PC-3 (cell line): ENCODE results near the gene MMP11. TPM values are rescaled to one million over a fixed set of nuclear protein-coding genes. Genes with fewer than 3 reads are reported as not detected.

ENCODE experiments used
- ATAC-seq: fragments of 200-7000 bp; cut with Tn5 transposase; 2 replicates; pipeline ENCODE4 v1.9.1; 2020; ENCODE audit warnings: mild to moderate bottlenecking, moderate library complexity
- BruUV-seq: library from RNA; stranded (reverse); fragments of 400-500 nt; replicated peaks from 2 replicates; lab custom pipeline; 2021; lab: Mats Ljungman, UMichigan
- CTCF ChIA-PET: fragments of 300-600 bp; sonication (Branson Sonifier 250); formaldehyde crosslinking; loops from one replicate; lab custom pipeline; 2022; ENCODE audit warnings: antibody characterized with exemption; lab: Charles Lee
- POLR2A ChIA-PET: fragments of 300-600 bp; sonication (Branson Sonifier 250); formaldehyde crosslinking; loops from one replicate; lab custom pipeline; 2022; ENCODE audit warnings: antibody characterized with exemption; ENCODE audit not compliant: unreplicated experiment; lab: Charles Lee
- DNase-seq: peaks from one replicate; pipeline ENCODE4 v3.0.0-alpha.2; 2015
- H2AFZ ChIP-seq: fragments of 300-600 bp; sonication (generic); 2 replicates; pipeline ENCODE4 v1.6.0; 2016; ENCODE audit warnings: antibody characterized with exemption, low read length
- H3F3A ChIP-seq: fragments of 300-600 bp; sonication (generic); one replicate; pipeline ENCODE4 v1.6.0; 2017; ENCODE audit warnings: antibody characterized with exemption, low read length, control low read depth, mild to moderate bottlenecking; ENCODE audit not compliant: unreplicated experiment
- H3K27ac ChIP-seq: fragments of 300-600 bp; sonication (generic); 2 replicates; pipeline ENCODE4 v1.5.1; 2016; ENCODE audit warnings: mild to moderate bottlenecking, low read length
- H3K27me3 ChIP-seq: fragments of 300-600 bp; sonication (generic); 2 replicates; pipeline ENCODE4 v1.6.1; 2016; ENCODE audit warnings: low read length, mixed read lengths
- H3K36me3 ChIP-seq: fragments of 300-600 bp; sonication (generic); 2 replicates; pipeline ENCODE4 v1.6.1; 2016; ENCODE audit warnings: low read depth, mixed run types, low read length, mixed read lengths
- H3K4me1 ChIP-seq: fragments of 300-600 bp; sonication (generic); 2 replicates; pipeline ENCODE4 v1.5.1; 2016; ENCODE audit warnings: low read length; ENCODE audit not compliant: insufficient read depth
- H3K4me2 ChIP-seq: fragments of 300-600 bp; sonication (generic); 2 replicates; pipeline ENCODE4 v1.6.0; 2016; ENCODE audit warnings: low read length
- H3K4me3 ChIP-seq: fragments of 300-600 bp; sonication (generic); 2 replicates; pipeline ENCODE4 v1.5.1; 2016; ENCODE audit warnings: mild to moderate bottlenecking, low read length, mixed read lengths
- H3K79me2 ChIP-seq: fragments of 300-600 bp; sonication (generic); 2 replicates; pipeline ENCODE4 v1.6.1; 2017; ENCODE audit warnings: low read length, mixed read lengths
- H3K9ac ChIP-seq: fragments of 300-600 bp; sonication (generic); 2 replicates; pipeline ENCODE4 v1.6.0; 2016; ENCODE audit warnings: mild to moderate bottlenecking, low read length
- H3K9me2 ChIP-seq: fragments of 300-600 bp; sonication (generic); replicated peaks from 2 replicates; pipeline ENCODE4 v1.6.1; 2016; ENCODE audit warnings: mixed run types, low read length, mixed read lengths
- H3K9me3 ChIP-seq: fragments of 300-600 bp; sonication (generic); 2 replicates; pipeline ENCODE4 v1.6.1; 2016; ENCODE audit warnings: low read length, mixed read lengths
- H4K20me1 ChIP-seq: fragments of 300-600 bp; sonication (generic); 2 replicates; pipeline ENCODE4 v1.6.1; 2016; ENCODE audit warnings: low read length, mixed read lengths
- EZH2 ChIP-seq: fragments of 300-600 bp; sonication (generic); IDR thresholded peaks from one replicate; pipeline ENCODE4 v1.6.1; 2017; ENCODE audit warnings: antibody characterized with exemption, mild to moderate bottlenecking, low read length; ENCODE audit not compliant: unreplicated experiment
- EZH2phosphoT487 ChIP-seq: fragments of 300-600 bp; sonication (generic); IDR thresholded peaks from 2 replicates; pipeline ENCODE4 v1.6.1; 2018; ENCODE audit warnings: mild to moderate bottlenecking, antibody characterized with exemption, low read length, borderline replicate concordance
- intact Hi-C: fragments of 100-400 bp; cut with micrococcal nuclease; formaldehyde crosslinking; loops from 2 replicates; pipeline ENCODE4 v1.9.0; 2023
- total RNA-seq: library from RNA; depleted of rRNA; stranded (reverse); fragments of >200 nt; gene quantifications from 2 replicates; pipeline ENCODE4 v1.2.3, GENCODE V29; 2014
- TF ChIP-seq, protein P1 (sequence below): fragments of 300-600 bp; sonication (generic); conservative IDR thresholded peaks from 2 replicates; pipeline ENCODE4 v1.5.1; 2017; ENCODE audit warnings: antibody characterized with exemption, low read depth, mild to moderate bottlenecking, low read length

MMP11 gene
- total RNA-seq, 1 experiment from 2014 or later, result 2.4 TPM

DNA sequence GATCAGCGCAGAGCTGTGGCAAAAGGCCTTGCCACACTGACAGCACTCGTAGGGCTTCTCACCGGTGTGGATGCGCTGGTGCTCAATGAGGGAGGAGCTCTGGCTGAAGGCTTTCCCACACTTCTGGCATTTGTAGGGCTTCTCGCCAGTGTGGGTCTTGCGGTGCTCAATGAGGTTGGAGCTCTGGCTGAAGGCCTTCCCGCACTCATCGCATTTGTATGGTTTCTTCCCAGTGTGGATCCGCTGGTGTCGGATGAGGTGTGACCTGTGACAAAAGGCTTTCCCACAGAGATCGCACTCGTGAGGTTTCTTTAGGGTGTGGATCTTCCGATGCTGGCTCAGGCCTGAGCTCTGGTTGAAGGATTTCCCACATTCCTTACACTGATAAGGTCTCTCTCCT, 28.6 kb upstream of the MMP11 start:
- H3K27me3 ChIP-seq, result no peaks in the 10 kb centered on the region
- TF ChIP-seq EZH2phosphoT487, result no peak
- no peak for TF ChIP-seq EZH2
- TF ChIP-seq, protein P1, sequence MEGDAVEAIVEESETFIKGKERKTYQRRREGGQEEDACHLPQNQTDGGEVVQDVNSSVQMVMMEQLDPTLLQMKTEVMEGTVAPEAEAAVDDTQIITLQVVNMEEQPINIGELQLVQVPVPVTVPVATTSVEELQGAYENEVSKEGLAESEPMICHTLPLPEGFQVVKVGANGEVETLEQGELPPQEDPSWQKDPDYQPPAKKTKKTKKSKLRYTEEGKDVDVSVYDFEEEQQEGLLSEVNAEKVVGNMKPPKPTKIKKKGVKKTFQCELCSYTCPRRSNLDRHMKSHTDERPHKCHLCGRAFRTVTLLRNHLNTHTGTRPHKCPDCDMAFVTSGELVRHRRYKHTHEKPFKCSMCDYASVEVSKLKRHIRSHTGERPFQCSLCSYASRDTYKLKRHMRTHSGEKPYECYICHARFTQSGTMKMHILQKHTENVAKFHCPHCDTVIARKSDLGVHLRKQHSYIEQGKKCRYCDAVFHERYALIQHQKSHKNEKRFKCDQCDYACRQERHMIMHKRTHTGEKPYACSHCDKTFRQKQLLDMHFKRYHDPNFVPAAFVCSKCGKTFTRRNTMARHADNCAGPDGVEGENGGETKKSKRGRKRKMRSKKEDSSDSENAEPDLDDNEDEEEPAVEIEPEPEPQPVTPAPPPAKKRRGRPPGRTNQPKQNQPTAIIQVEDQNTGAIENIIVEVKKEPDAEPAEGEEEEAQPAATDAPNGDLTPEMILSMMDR, result no peak
- no TSS peak for BruUV-seq
- no peaks in the 10 kb centered on the region for H3K79me2 ChIP-seq
- no peaks in the 10 kb centered on the region for H3K9me3 ChIP-seq
- H4K20me1 ChIP-seq, result no peaks in the 10 kb centered on the region
- H3F3A ChIP-seq, result no peaks in the 10 kb centered on the region
- H3K9me2 ChIP-seq, result no peaks in the 10 kb centered on the region
- H3K4me1 ChIP-seq, result no peaks in the 10 kb centered on the region
- H2AFZ ChIP-seq, result no peak overlapping the region
- no peak for ATAC-seq
- CTCF ChIA-PET, result no interaction called here
- POLR2A ChIA-PET, result no interaction called here
- H3K4me3 ChIP-seq, result no peak overlapping the region
- no peak overlapping the region for H3K4me2 ChIP-seq
- intact Hi-C loops, result no loop called here
- no peak overlapping the region for H3K9ac ChIP-seq
- DNase-seq, result no peak
- H3K27ac ChIP-seq, result no peak overlapping the region
- H3K36me3 ChIP-seq, result peaks cover 4% of the 10 kb centered on the region; the same call in 1 of the 2 replicates

DNA sequence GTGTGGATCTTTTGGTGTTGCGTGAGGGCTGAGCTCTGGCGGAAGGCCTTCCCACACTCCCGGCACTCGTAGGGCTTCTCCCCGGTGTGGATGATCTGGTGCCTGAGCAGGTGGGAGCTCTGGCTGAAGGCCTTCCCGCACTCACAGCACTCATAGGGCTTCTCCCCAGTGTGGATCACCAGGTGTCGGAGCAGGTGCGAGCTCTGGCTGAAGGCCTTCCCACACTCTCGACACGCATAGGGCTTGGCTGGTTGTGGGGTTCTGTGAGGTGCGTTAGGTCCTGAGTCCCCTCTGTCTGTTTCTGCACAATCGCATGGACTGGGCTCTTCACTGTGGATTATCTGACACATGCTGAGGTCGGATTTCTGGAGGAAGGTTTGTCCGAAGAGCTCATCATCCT, 28.2 kb upstream of the MMP11 start:
- Histone ChIP-seq H2AFZ (no peak overlapping the region), H3K4me3 (no peak overlapping the region), H3K9ac (no peak overlapping the region), H3K4me2 (no peak overlapping the region), H3K27me3 (no peaks in the 10 kb centered on the region), H3K4me1 (no peaks in the 10 kb centered on the region), H3K9me3 (no peaks in the 10 kb centered on the region), H3K9me2 (no peaks in the 10 kb centered on the region), H3K27ac (no peak overlapping the region), H3F3A (no peaks in the 10 kb centered on the region), H4K20me1 (no peaks in the 10 kb centered on the region), H3K36me3 (peaks cover 4% of the 10 kb centered on the region; the same call in 1 of the 2 replicates), H3K79me2 (no peaks in the 10 kb centered on the region)
- ChIA-PET CTCF (no interaction called here), POLR2A (no interaction called here)
- no peak for TF ChIP-seq EZH2phosphoT487
- ATAC-seq (no peak), DNase-seq (no peak)
- no TSS peak for BruUV-seq
- intact Hi-C loops, result no loop called here

DNA sequence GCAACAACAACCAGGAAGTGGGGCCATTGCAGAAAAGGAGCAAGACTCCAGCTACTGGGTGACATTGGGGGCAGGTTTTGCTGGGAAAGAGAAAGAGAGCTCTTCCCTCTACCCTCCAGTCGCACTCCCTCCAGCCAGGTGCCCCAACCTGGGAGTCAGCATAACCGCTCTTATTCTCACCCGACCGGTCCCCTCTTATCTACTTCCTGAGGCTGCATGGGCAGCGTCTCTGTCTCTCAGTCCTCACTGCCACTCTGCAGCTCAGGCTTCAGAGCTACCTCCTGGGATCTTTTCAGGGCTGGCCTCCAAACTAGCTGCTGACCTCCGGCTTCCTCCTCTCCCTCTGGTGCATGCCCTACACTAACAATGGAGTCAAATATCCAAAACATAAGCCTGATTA, 26.9 kb upstream of the MMP11 start:
- intact Hi-C loops, result no loop called here
- Histone ChIP-seq H3K9me3 (no peaks in the 10 kb centered on the region), H4K20me1 (no peaks in the 10 kb centered on the region), H3K27me3 (no peaks in the 10 kb centered on the region), H3K4me3 (no peak overlapping the region), H3K9me2 (no peaks in the 10 kb centered on the region), H3K9ac (no peak overlapping the region), H3F3A (no peaks in the 10 kb centered on the region), H2AFZ (no peak overlapping the region), H3K79me2 (0 out of 2 replicates have a peak, but pooled peaks cover 4% of the 10 kb centered on the region), H3K4me1 (0 out of 2 replicates have a peak, but pooled peaks cover 3% of the 10 kb centered on the region), H3K36me3 (peaks cover 4% of the 10 kb centered on the region; the same call in 1 of the 2 replicates), H3K4me2 (no peak overlapping the region), H3K27ac (no peak overlapping the region)
- no peak for ATAC-seq
- no TSS peak for BruUV-seq
- ChIA-PET CTCF (no interaction called here), POLR2A (no interaction called here)
- DNase-seq, result no peak
- TF ChIP-seq, protein P1, result no peak
- TF ChIP-seq EZH2, result no peak
- no peak for TF ChIP-seq EZH2phosphoT487
